Activated T-cell treated with anti-CD3 and anti-CD28 coated beads for 4 hours (primary cell): ENCODE measurements around the gene C1QTNF8.

Experiments
- DNase-seq: peaks from one replicate; pipeline ENCODE4 v3.0.0-alpha.2; 2020

Gene C1QTNF8, protein sequence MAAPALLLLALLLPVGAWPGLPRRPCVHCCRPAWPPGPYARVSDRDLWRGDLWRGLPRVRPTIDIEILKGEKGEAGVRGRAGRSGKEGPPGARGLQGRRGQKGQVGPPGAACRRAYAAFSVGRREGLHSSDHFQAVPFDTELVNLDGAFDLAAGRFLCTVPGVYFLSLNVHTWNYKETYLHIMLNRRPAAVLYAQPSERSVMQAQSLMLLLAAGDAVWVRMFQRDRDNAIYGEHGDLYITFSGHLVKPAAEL

GRCh38 chr16:1096169-1097082 lies at the start of gene C1QTNF8:
Gene C1QTNF8, minus strand, starts transcription at chr16:1096244. Its CDS starts 1,322 bp downstream, at chr16:1094922.
- no peak for DNase-seq

- DNase-seq = no peak
Observed at GRCh38 chr16:1145383-1146100, 49.5 kb upstream of the C1QTNF8 start.

- DNase-seq = no peak
Observed at GRCh38 chr16:1144476-1145382, 48.7 kb upstream of the C1QTNF8 start.

DNA sequence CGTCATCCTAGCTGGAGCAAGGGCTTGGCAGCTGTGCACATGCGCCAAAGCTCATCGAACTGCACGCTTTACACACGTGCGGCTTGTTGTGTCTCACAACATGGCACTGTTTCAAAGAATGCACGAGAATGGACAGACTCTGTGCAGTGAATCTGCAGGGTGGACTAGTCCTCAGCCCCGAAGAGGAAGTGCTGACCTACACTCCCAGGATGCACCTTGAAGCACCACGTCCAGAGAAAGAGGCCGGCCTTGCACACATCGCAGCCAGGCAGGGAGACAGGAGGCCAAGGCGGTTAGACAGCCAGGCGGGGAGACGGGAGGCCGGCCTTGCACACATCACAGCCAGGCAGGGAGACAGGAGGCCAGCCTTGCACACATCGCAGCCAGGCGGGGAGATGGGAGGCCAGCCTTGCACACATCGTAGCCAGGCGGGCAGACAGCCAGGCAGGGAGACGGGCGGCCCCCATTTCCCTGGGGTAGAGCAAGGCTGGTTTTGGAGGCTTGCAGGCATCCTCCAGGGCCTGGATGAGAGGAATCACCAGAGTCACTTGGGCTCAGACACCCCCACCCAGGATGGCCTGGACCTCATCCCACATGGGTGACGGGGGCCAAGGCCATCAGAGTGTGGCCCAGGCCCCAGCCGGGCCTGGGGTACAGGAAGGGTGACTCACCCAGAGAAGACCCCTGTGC lies 47.9 kb upstream of the C1QTNF8 start:
- no peak for DNase-seq

- no peak for DNase-seq
Observed at GRCh38 chr16:1142911-1143310, 46.9 kb upstream of the C1QTNF8 start.

DNA sequence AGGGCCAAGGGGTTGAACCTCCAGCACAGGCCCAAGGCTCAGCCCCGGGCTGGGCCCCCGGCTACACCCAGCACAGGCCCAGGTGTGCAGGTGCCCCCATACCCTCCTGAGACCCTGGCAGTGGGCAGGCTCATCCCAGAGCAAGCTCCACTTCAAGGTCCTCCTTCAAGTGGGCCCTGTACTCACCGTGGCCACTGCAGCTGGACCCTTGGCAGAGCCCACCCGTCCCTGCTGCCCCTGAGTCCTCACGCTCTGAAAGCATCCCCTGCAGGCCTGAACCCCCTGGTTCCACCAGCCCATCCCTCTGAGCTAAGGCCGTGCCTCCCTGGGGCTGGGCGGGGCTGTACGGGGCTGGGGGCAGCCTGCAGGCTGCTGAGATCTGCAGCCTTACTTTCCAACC lies 45.7 kb upstream of the C1QTNF8 start:
- DNase-seq = no peak

DNA sequence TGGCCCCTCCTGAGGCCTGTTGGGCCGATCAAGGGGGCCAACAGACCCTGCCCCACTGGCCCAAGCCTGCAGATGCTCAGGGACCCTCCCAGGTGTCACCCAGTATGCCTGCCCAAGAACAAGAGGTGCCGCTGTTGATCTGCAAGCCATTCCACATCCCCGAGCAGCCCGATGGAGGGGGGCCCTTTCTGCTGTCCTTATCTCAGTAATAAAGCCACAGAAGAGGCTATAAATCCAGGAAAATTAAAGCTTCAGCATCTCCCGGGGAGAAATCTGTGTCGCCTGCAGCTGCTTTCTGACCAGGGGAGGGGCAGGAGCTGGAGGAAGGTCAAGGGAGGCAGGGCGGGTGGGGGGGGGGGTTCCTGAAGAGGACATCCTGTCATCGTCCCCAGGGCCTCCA lies 45.1 kb upstream of the C1QTNF8 start:
- no peak for DNase-seq

DNA sequence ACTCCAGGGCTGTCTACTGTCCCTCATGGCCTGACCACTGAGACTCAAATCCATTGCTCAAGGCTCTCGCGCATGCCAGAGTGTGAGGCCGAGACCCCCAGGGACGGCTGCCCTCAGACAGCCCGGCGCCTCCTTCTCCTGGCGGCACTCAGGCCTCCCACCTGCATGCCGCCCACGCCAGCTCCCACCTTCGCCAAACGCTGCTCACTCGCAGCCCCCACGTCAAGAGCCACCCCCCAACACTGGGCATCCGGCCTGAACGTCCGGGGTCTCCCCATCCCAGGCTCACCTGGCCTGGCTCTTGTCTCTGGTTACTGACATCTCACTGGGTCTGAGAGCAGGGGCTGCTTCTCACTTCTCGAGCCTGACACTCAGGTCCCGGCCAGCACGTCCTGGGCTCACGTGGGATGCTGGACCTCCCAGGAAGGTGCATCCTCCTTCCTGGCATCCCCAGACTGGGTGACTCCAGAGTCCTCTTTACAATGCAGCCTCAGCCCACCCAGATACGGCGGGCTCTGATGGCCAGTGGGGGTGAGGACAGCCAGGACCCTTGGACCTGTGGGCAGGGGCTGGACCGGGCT lies 44.6 kb upstream of the C1QTNF8 start:
- no peak for DNase-seq

- DNase-seq = no peak
Observed at GRCh38 chr16:1137604-1138003, 41.6 kb upstream of the C1QTNF8 start.

- no peak for DNase-seq
Observed at GRCh38 chr16:1135459-1135825, 39.4 kb upstream of the C1QTNF8 start.

GRCh38 chr16:1134776-1135458 lies 38.9 kb upstream of the C1QTNF8 start:
- DNase-seq = no peak

DNA sequence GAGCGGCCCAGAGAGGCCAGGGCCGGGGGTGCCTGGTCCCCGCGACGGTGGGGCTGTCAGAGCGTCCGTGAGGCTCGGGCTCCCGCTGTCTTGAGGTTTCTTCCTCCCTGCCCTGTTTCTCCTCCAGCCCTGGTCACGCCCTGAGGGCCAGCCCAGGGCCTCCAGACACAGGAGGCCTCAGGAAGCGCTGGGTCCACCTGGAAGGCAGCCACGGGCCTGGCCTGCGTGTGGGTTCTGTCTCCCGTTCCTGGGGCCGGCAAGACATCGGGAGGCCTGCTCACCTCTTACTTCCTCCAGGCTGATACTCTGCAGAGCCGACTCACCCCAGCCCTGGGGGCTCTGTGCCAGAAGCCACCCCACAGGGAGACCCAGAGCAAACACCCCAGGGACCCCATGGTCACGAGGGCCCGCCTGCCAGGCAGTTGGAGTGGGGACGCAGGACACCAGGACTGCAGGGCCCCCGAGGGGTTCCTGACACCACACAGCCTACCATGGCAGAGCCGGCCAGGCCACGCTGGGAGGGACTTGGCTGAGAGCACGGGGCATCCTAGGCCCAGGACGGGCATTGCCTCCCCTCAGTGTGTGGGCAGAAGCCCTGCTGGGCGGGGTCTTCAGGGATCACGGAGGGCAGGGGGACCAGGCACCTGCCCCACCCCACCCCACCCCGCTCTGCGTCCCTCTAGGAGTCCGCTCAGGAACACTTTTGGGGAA lies 37.9 kb upstream of the C1QTNF8 start:
- DNase-seq = no peak

GRCh38 chr16:1133271-1133670 lies 37.2 kb upstream of the C1QTNF8 start:
- DNase-seq = no peak

DNA sequence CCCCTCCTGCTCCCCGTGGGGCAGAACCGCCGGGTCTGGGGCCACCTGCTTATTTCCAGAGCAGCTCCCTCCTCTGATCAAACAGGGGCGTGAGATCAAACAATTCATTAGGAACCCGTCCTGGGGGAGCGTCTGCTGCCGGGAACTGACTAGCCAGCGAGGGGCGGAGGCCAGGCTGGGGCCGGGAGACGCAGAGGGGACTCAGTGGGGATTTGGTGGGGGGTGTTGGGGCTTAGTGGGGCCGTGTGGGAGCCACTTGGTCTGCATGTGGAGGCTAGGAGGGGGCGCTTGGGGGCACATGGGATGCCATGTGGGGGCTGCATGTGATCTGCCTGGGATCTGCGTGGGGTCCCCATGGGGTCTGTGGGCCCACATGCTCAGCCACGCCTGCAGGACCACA lies 36.4 kb upstream of the C1QTNF8 start:
- DNase-seq = no peak

DNA sequence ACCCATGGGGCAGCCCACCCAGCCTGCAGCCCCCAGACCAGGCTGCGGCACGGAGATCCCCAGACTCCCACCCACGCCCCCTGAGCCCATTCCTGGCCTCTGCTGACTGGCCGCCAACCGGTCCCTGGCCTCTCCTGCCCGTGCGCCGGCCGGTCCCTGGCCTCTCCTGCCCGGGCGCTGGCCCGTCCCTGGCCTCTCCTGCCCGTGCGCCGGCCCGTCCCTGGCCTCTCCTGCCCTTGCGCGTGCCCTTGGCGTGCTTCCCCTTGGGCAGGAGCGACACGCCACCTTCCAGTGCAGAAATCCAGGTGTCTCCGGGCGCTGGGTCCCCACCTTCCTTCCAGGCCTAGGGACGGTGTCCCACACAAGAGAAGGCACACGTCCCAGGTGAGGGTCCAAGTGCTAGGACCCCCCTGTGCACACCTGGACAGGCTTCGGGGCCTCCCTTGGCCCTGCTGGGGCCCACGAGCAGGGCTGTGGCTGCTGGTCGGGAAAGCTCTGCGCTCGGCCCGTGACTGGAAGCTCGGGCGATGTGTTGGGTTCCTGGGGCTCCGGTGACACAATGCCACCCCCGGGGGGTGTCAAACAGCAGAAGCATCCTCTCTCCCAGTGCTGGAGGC lies 35.4 kb upstream of the C1QTNF8 start:
- no peak for DNase-seq

- no peak for DNase-seq
Observed at GRCh38 chr16:1130382-1130781, 34.3 kb upstream of the C1QTNF8 start.

DNA sequence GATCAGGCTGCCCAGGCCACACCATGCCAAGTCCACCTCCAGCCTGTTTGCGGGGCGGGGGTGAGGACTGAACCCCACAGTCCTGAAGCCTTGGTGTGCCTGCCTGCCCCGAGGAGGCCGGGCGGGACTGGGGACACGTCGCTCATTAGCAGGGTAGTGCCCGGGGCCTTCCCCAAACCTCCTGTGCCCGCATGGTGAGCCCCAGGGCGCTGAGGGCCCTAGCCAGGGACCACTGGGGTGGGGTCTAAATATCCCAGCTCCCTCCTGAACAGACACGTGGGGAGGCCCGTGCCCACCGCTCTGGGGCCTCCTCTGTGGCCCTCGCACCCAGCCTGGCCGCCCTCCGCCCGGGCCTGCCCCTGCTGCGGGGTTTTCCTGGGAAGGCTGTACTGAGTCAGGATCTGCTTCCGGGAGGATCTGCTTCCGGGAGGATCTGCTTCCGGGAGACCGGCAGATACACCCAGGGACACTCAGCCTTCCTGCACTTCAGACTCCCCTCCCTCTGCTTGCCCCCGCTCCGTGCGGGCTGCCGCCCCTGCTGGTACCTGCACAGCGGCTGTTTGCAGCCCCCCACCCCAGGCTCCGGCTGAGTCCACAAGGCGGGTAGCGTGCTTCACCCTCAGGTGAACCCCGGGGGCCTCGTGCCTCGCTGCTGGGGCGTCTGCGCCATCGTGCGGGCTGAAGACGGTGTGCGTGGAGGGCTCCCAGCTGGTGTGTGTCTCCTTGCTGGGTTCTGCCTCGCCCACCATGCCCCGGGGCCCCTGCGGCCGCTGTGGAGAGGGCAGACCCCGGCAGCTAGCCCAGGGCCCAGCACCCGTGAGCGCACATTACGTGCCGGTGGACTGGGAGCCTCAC lies 33.3 kb upstream of the C1QTNF8 start:
- DNase-seq = no peak

DNA sequence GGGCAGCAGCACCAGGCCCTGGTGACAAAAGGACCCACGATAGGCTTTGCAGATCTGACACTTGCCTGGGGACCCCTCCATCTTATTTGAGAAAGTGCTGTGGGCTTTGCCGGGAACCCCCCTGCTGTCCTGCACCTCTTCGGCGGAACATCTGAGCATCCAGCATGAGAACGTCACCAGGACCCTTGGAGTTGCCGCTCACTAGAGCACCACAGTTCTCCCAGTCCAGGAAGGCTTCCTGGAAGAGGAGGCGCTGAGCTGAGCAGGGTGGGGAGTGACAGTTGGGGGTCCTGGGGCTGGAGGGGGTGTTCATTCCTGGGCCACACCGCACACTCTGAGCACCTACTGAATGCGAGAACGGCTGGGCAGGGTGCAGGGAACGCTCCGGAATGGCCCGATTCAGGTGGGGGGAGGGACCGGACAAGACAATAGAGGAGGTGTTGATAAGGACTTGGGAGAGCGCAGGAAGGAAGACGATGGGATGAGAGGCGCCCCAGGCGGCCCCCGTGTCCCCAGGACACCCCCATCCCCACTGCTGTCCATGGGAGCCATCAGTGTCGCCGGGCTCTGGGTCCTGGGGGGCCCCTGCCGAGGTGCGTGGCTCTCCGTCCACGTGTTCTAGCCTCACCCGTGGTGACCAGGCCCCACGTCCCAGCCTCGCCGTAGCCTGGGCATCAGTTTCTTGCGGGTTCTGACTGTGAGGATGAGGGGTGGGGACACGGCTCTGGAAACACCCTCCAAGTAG lies 32.1 kb upstream of the C1QTNF8 start:
- DNase-seq = no peak
